Tracheal epithelial cell (primary cell): ENCODE measurements around the gene LYG1. TPM values are rescaled to one million over a fixed set of nuclear protein-coding genes. Genes with fewer than 3 reads are reported as not detected.

Source experiments
- total RNA-seq: library from RNA; depleted of rRNA; stranded (reverse); fragments of >200 nt; gene quantifications from 2 replicates; pipeline ENCODE4 v1.2.1, GENCODE V29; 2014

LYG1 gene
- not detected in 2 replicates for total RNA-seq

GRCh38 chr2:99301097-99301496, at the start of gene LYG1:
Gene LYG1 (minus strand): TSS chr2:99301197. CDS start chr2:99295670, 5,527 bp downstream.

GRCh38 chr2:99337113-99338028, 36.4 kb upstream of the LYG1 start, which contains the start of gene EIF5B:
Gene EIF5B (plus strand): TSS chr2:99337389. CDS start chr2:99337555, 166 bp downstream.

GRCh38 chr2:99335911-99336803, 35.2 kb upstream of the LYG1 start, which contains the start of gene TXNDC9:
Gene TXNDC9 (minus strand): TSS chr2:99336333. CDS start chr2:99333210, 3,123 bp downstream.

DNA sequence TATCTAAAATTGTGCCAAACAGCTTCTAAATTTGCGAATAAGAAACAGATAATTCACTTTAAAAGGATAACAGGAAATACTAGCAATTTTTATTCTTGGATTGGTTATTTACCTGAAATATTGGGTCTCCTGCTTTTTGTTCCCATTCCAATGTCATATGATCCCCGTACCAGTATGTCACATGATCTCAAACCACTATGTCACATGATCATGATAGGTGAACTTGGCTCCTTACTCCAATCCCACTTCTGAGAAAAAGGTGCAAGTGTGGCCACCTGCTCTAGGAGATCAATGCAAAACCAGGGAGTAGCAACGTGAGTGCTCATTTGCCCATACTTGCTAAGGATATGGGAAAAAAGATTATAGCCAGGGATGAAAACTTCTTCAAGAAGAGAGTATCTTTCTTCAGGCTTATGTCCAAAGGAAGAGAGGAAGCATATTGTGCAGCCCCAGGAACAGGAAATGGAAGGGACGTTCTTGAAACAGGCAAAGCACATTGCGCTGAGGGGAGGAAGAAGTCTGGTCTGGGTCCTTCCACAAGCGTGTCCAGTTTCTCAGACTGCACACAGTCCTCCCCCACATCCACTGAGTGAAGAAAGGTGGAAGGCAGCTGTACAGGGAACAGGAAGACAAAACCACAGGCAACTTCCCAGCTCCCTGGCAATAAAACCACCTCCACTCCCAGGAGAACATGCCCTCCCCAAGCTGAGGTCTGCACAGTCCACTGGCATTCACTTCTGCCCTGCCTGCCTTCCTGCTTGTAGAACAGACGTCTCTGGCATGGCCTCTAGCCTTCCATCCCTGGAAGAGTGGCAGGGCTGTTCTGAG, 45.3 kb downstream of the LYG1 start, which contains the start of gene LYG2:
Gene LYG2 (minus strand): TSS at position 176 of the 828 bp plus-strand sequence. CDS start 1,406 bp downstream, outside the sequence.

Other genes starting within 250 kb of the LYG1 start
- 1.7 TPM in 1 of 2 replicates, not detected in the other for gene C2orf15, start 159.5 kb downstream of the LYG1 start, total RNA-seq
- gene TSGA10, start 146.3 kb downstream of the LYG1 start, total RNA-seq, result 2.8 and 3.6 TPM in 2 replicates
- gene LIPT1, start 146.2 kb downstream of the LYG1 start, total RNA-seq, result 2.4 and 3.6 TPM in 2 replicates
- gene MITD1, start 120.1 kb downstream of the LYG1 start, total RNA-seq, result 13.2 and 24.6 TPM in 2 replicates
- 34.5 and 37.1 TPM in 2 replicates for gene MRPL30, start 120.0 kb downstream of the LYG1 start, total RNA-seq
- not detected in 2 replicates for gene LYG2, start 45.5 kb downstream of the LYG1 start, total RNA-seq
- gene TXNDC9, start 35.1 kb upstream of the LYG1 start, total RNA-seq, result 70.8 and 94.2 TPM in 2 replicates
- 22.8 and 32.0 TPM in 2 replicates for gene EIF5B, start 36.2 kb upstream of the LYG1 start, total RNA-seq
- gene REV1, start 188.8 kb upstream of the LYG1 start, total RNA-seq, result 28.0 and 32.8 TPM in 2 replicates